ENCODE measurements around the gene CSTPP1.
"Not testable (repeated sequence)": the region's sequence is repeated elsewhere in the genome, so short reads cannot be mapped to it uniquely, and the experiment has no call there.

CSTPP1 gene

DNA sequence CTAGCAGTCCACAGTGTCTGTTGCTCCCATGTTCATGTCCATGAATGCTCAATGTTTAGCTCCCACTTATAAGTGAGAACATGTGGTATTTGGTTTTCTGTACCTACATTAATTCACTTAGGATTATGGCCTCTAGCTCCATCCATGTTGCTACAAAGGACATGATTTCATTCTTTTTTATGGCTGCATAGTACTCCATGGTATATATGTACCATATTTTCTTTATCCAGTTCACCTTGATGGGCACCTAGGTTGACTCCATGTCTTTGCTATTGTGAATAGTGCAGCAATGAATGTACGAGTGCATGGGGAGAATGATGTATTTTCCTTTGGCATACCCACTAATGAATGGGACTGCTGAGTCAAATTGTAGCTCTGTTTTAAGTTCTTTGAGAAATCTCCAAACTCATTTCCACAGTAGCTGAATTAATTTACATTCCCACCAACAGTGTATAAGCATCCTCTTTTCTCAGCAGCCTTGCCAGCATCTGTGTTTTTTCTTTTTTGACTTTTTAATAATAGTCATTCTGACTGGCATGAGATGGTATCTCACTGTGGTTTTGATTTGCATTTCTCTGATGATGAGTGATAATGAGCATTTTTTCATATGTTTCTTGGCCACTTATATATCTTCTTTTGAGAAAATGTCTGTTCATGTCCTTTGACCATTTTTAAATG is 53.4 kb downstream of the CSTPP1 start:
- not testable (repeated sequence) for DNase-seq (ENCODE audit: low read depth, low spot score)

- no peak for DNase-seq (ENCODE audit: low read depth, low spot score)
These were observed 54.8 kb downstream of the CSTPP1 start for GRCh38 chr11:46991391-46991790.

- DNase-seq (ENCODE audit: low read depth, low spot score) = not testable (repeated sequence)
These were observed 55.8 kb downstream of the CSTPP1 start for GRCh38 chr11:46992386-46992785.

GRCh38 chr11:46997796-46998195 is 61.2 kb downstream of the CSTPP1 start:
- DNase-seq (ENCODE audit: low read depth, low spot score) = not testable (repeated sequence)

- DNase-seq (ENCODE audit: low read depth, low spot score) = no peak
These were observed 62.7 kb downstream of the CSTPP1 start for GRCh38 chr11:46999217-46999616.

DNA sequence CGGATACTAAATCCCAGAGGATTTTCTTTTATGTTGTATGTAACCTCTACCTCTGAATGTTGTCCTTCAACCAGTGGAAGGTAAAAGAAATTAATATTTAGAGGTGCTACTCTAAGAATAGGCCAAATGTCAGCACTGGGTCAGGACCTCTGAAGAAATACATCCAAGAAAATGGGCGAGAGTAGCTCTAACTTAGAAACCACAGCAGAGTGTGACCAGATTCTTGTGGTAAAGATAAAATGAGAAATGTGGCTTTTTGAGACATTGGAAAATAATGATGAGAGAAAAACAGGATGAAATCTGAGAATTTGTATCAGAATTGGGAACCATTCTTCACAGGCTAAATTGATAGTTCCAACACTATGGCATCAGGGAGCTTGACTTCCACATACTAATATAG is 63.5 kb downstream of the CSTPP1 start:
- DNase-seq (ENCODE audit: low read depth, low spot score) = no peak

DNA sequence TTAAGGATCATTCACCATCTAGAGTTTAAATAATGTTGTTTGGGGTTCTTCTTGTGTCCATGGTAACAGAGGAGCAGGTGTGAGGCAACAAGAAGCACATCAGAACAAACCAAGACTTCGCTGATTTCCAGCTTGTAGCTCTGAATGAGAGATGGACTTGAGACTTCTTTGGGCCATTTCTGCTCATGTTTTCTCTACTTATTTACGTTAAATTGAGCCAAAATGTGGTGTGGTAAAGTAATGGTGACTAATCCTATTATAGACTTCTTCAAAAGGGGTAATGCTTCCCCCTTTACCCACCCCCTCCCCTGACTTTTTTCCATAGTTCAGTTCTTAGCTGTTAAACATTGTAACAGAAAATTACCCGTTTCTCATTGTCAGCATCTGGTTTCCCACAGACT is 65.2 kb downstream of the CSTPP1 start:
- no peak for DNase-seq (ENCODE audit: low read depth, low spot score)

DNA sequence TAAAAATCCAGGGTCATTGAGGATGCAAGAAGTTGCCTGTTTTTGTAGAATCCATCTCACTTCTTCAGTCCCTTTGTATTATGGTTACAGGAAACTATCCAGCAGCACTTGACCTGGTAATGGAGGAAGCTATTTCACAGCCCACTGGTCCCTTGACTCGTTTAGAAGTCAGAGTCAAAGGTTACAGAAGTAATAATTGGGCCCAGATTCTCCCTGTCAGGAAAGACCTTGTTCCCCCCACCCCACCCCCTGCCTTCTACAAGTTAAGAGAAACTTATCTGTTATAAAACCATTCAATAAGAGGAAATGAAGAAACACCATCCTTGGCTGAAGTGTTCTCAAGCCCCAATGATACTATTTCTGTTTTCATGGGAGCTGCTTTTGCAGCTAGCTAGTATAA is 65.8 kb downstream of the CSTPP1 start:
- DNase-seq (ENCODE audit: low read depth, low spot score) = no peak

GRCh38 chr11:47003180-47003877 is 66.8 kb downstream of the CSTPP1 start:
- no peak for DNase-seq (ENCODE audit: low read depth, low spot score)

GRCh38 chr11:47004595-47005033 is 68.1 kb downstream of the CSTPP1 start:
- no peak for DNase-seq (ENCODE audit: low read depth, low spot score)

DNA sequence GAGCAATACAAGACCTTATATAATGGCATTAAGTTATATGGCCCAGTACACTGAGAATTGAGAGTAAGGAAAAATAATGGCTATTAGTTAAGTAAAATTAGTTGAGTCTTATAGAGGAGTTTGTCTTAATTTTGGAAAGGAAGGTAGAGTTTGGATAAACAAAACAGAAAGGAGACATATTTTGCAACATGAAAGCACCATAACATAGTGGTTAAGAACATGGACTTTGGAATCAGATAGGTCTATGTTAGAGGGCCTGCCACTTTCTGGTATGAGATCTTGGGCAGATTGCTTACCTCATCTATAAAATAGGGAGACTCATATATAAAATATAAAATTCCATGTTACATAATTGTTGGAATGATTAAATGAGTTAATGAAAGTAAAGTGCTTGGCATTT is 68.9 kb downstream of the CSTPP1 start:
- no peak for DNase-seq (ENCODE audit: low read depth, low spot score)

DNA sequence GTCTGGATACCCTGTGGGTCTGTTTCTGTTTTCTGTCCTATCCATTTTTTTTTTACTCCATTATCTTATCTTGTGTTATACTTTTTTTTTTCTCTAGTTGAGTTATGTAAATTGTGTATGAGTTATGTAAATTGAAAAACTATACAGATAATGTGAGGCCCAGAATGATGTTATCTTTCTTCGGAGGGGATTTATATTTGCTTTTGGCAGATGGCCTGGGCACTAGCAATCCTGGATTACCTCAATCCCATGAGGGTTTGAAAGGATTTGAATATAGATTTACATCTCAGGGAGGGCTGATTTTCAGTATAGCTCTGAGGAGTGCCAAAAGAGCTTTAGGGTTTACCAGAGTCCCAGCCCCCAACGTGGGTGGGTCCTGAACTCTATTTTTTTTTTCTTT is 71.0 kb downstream of the CSTPP1 start:
- DNase-seq (ENCODE audit: low read depth, low spot score) = no peak

DNA sequence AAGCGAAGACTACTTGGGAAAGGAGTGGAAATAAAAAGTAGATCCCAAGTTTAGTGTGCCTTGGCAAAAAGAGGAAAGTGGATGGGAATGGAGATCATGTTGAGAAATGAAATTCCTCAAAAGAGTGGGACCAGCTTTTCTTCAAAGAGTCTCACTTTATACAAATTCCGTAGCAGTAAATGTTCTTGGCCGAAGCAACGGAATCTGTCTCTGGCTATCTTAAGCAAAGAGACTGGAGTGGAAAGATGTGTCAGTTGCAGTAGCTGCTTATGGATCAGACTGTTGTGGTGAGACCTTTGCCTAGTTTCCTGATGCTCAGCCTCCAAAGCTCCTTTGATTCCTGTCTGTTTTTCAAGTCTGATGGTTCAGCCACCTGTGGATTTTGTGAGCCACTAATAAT is 73.6 kb downstream of the CSTPP1 start:
- DNase-seq (ENCODE audit: low read depth, low spot score) = no peak

- no peak for DNase-seq (ENCODE audit: low read depth, low spot score)
These were observed 77.5 kb downstream of the CSTPP1 start for GRCh38 chr11:47014097-47014496.

GRCh38 chr11:47018637-47019036 is 82.1 kb downstream of the CSTPP1 start:
- no peak for DNase-seq (ENCODE audit: low read depth, low spot score)

GRCh38 chr11:47020793-47021526 is 84.4 kb downstream of the CSTPP1 start:
- DNase-seq (ENCODE audit: low read depth, low spot score) = no peak

GRCh38 chr11:47021527-47021818 is 84.9 kb downstream of the CSTPP1 start:
- DNase-seq (ENCODE audit: low read depth, low spot score) = no peak

- DNase-seq (ENCODE audit: low read depth, low spot score) = no peak
These were observed 85.4 kb downstream of the CSTPP1 start for GRCh38 chr11:47021965-47022364.

GRCh38 chr11:47028195-47029093 is 91.9 kb downstream of the CSTPP1 start:
- no peak for DNase-seq (ENCODE audit: low read depth, low spot score)

GRCh38 chr11:47033439-47033838 is 96.9 kb downstream of the CSTPP1 start:
- DNase-seq (ENCODE audit: low read depth, low spot score) = no peak

- no peak for DNase-seq (ENCODE audit: low read depth, low spot score)
These were observed 97.5 kb downstream of the CSTPP1 start for GRCh38 chr11:47034091-47034490.

GRCh38 chr11:47035108-47035507 is 98.5 kb downstream of the CSTPP1 start:
- no peak for DNase-seq (ENCODE audit: low read depth, low spot score)

Measured in activated naive CD8-positive, alpha-beta T cell treated with anti-CD3 and anti-CD28 coated beads, Interleukin-2, amount 50 U/mL, for 16 hours (primary cell).